ENCODE results near the gene RELL2.

RELL2 gene

DNA sequence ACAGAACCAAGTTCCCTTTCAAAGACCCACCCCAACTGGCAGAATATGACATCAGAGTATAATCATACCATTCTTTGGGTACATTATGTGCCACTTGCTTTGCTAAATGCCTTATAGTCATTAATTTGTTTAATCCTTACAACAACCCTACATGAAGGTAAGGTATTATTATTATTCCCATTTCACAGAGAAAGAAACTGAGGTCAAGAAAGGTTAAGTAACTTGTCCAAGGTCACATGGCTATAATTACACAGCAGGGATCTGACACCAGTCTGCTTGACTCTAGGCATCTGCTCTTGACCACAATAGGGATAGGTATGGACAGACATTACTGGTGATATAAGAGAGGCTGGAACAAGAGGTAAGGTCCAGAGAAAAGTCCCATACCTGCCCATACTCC is 13.2 kb downstream of the RELL2 start:
- no peak for DNase-seq (ENCODE audit: low read depth)

DNA sequence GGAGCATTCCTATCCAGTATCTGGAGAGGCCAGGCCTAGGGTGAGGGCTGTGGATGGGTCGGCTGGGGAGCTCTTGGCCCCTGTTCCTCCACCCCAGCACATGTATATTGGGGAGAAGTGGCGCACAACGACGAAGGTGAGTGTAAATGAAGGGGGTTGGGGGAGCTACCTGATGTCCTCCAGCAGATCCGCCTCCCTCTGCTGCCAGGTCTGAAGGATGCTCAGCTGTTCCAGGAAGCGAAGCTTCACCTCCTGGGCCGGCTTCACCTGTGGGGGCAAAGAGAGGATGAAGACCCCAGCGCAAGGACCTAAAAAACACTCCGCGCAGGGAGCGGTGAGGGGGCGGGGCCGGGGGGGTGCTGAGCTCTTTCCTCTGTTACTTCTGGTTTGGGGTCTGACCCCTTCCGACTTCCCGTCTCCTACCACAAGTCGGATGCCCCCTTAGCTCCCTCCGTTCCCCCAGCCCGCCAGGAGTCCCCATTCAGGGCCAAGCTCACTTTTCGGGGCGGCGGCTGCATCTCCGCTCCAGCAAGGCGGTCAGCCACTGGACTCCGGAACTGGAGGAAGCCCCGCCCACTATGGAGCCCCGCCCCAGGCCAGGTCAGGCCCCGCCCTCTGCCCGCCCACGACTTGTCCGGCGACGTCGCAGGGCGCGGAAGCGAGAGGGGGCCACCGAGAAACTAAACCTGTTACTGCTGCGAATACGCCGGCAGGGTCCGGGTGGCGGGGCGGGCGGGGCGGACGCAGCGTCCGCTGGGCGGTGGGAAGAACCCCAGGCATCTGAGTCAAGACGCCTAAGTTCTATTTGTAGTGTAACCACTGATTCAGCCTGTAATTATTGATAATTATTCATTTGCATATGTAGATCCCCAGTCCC is 14.3 kb downstream of the RELL2 start, which contains the start of gene FCHSD1:
Gene FCHSD1 (minus strand): TSS at position 568 of the 877 bp plus-strand sequence. CDS start 50 bp downstream, at position 518.
- DNase-seq (ENCODE audit: low read depth) = peak; percentile 75

DNA sequence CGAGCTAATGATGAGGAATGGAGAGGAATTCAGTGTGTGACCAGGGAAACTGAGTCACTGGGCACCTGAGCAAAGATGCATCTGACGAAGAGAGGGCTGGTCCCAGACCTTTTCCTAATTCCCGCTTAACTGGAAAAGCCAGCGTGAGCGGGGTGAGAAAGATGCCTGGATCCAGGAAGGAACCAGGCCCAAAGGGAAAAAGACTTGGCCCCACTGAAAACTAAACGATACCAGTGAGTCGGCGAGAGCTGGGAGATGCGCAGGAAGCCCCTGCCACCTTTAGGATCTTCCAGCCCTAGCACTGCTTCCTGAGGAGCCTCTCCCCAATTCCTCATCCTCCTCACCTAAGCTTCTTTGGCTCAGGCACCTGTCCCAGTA is 14.9 kb downstream of the RELL2 start:
- no peak for DNase-seq (ENCODE audit: low read depth)

DNA sequence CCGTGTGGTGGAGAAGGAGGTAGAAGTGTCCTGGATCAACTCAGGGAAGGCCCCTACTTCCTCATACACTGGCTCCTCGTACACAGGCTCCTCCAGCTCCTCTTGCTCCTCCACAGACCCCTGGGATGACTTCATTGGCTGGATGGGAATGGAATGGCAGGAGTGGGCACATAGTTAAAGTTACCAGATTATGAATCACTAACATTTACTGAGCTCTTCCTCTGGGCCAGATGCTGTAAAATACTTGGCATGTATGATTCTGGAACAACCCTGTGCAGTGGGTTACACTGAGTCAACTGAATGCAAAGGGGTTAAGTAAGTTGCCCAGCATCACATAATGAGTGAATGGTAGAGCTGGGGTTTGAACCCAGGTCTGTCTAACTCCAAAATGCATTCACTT is 17.5 kb downstream of the RELL2 start:
- DNase-seq (ENCODE audit: low read depth) = no peak

DNA sequence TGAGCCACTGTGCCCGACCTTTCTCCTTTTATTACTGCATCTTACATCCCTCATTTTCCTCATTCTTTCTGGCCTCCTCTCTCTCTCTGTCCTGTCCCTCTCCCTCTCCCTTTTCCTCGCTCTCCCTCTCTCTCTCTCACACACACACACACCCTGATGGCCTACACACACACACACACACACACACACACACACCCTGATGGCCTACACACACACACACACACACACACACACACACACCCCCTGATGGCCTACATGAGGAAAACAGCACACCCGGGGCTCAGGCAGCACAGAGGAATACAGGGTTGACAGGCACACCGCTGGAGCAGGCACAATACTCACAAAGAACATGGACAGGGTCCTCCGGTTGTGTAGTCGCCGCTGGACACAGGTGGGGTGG is 18.2 kb downstream of the RELL2 start:
- DNase-seq (ENCODE audit: low read depth) = no peak

DNA sequence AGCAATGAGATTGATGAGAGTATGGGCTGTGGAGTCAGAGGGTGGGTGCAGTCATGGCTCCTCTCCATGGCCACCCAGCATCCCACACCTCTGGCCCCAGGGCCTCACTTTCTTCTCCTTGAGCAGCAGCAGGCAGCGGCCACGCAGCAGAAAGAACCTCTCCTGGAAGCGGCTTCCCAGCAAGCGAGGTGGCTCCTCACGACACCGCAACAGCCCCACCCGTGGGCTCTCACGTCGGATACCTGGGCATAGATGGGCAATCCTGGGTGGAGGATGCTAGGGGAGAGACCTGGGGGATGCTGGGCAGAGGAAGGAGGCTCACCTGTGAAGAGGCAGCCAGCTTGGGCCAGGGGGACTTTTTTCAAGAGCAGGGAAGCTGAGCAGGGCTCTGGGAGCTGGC is 19.6 kb downstream of the RELL2 start:
- DNase-seq (ENCODE audit: low read depth) = no peak

DNA sequence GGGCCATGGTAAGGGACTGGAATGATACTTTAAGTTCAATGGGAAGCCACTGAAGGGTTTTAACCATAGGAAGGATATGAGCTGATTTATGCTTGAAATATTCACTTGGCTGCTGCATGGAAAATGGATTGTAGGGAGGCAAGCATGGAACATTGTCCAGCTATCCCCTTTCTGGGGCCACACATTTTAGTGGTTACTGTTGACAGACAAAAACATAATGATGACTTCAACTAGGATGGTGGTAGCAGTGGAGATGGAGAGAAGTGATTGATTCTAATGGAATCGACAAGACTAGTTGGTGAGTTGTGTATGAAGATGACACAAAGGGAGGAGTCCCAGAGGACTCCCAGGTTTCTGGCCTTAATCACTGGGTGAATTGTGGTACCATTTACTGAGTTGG is 20.6 kb downstream of the RELL2 start:
- DNase-seq (ENCODE audit: low read depth) = no peak

DNA sequence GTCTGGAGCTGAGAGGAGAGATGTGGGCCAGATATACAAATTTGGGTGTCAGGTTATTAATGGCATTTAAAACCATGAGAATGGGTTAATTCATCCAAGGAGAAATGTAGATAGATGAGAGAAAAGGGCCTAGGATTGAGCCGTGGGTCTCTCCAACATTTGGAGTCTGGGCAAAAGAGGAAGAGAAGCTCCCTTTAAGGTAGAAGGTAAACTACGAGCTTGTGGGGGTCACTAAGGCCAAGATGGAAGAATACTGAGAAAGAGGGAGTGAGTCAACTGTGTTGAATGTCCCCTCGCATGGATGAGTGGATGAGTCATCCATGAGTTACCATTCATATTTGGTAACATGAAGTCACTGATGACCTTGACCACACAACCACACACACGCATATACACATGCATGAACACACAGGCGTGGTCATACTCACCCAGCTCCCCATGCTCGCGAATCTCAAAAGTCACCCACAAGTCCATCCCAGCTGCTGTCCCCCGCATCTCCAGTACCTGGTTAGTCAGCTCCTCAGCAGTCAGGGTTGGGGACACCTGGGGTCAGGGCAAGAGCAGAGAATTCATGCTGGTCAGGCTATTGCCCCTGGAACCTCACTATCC is 21.2 kb downstream of the RELL2 start:
- no peak for DNase-seq (ENCODE audit: low read depth)

DNA sequence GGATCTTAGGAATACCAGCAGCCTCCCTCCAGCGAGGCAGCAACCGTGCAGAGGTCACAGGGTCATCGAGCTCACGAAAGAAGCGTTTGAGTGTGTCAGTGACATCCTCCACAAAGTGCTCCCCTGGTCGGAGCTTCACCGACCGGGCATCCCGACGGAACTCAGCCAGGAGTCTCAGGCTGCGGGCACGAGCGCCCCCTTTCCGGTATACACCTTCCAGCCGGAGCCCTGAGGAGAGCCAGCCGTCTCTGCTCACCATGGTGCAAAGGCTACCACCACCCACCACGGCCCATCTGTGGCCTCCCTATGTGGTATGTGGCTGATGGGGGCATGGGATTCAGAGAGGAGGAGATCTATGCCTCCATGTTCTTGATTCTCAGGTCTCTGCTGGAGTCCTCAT is 25.2 kb downstream of the RELL2 start:
- DNase-seq (ENCODE audit: low read depth) = no peak

DNA sequence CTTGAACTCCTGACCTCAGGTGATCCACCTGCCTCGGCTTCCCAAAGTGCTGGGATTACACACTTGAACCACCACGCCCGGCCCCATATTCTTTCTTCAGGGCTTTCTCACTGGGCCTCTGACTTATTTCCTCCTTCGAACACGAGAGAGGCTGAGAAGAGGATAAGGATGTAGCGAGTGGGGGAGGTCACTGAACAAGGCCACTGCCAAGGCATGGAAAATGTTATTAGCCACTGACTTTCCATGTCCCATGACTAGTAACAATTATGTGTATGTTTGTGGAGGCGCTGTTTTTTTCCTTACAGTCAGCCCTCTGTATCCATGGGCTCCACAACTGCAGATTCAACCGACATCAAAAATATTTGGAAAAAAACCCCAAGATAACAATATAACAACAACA is 26.7 kb downstream of the RELL2 start:
- DNase-seq (ENCODE audit: low read depth) = no peak

DNA sequence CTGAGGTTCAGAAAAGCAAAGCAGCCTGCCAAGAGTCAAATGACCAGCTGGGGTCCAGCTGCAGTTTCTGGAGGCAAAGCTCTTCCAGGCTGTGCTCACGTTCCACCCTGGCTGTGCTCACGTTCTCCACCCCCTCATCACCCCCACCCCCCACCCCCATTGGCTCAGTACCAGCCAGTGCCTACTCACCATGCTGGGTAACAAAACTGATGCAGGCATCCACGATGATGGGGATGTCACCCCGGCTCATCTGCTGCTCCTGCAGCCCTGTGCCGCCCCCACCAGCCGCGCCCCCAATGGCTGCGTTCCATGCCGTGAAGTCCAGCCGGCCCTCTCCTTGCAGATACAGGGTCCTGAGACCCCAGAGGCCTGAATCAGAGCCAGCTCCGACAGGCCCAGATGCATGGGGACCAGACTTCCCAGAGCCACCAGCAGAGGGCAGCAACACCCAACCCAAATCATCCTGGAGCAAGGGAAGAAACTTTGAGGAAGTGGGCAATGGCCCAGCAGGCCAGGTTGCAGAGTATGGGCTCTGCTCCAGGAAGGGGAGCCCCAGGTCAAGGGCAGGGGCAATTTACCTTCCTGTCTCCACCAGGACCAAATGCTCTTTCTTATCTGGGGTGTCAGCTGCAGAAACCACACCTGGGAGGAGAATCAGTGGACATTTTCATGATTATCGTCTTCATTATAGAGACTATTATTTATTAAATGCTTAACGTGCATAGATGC is 28.1 kb downstream of the RELL2 start:
- peak; percentile 60 for DNase-seq (ENCODE audit: low read depth)

DNA sequence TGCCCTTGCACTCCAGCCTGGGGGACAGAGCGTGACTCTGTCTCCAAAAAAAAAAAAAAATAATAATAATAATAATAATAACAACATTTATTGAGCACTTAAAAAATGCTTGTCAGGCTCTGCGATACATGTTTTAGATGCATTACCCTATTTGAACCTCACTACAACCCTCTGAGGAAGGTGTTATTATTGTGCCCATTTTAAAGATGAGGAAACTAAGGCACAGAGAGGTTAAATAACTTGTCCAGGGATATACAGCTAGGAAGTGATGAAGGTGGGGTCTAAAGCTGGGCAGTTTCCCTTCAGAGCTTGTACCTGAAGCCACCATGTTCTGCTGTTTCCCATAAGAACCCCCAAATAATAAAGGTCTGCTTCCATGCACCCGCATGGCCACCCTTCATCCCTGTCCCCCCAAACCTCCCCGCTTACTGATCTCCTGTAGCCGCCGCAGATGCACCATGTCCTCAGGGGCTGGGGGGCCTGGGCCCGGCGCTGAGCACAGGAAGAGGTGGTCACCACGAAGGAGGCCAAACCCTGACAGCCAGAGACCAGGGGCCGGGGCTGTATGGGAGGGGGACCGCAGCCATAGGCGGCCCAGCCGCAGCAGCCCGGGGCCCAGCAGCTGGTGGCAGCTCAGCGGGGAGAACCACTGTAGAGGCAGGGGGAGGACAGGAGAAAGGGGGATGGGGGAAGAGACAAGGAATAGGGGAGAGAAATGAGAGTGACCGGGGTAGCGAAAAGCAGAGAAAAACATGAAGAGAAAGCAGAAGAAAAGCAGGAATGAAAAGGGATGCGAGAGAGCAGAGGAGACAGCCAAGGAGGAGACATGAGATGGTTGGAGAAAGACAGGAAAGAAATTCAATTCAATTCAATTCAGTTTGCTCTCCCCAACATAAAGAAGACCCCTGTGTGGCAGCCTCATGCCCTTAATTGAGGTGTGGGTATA is 29.5 kb downstream of the RELL2 start:
- DNase-seq (ENCODE audit: low read depth) = no peak

DNA sequence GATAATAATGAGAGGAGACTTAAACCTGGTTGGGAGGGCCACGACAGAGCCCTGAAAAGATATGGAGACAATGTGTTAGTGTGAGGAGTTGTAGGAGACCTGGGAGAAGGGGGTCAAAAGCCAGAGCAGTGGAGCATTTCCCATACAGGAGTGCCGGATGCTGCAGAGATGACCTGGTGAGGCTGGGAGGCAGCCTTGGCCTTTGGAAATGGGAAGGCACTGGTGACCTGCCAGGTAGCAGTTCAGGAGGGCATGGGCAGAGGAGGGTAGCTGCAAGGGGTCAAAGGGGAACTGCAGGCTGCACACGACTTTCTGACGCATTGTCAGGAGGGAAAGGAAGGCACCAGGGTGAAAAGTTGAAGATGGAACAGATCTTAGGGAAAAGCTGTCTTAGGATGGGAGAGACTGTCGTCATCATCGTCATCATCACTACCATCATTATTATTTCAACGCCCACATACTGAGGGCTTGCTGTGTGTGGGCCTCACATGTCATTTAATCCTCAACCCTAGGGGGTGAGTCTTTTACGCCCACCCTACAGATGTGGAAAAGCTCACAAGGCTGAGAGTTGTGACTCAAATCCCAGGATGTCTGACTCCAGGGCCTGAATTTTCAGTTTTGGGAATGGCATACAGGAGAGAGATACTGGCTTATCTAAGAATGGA is 31.9 kb downstream of the RELL2 start:
- DNase-seq (ENCODE audit: low read depth) = no peak

DNA sequence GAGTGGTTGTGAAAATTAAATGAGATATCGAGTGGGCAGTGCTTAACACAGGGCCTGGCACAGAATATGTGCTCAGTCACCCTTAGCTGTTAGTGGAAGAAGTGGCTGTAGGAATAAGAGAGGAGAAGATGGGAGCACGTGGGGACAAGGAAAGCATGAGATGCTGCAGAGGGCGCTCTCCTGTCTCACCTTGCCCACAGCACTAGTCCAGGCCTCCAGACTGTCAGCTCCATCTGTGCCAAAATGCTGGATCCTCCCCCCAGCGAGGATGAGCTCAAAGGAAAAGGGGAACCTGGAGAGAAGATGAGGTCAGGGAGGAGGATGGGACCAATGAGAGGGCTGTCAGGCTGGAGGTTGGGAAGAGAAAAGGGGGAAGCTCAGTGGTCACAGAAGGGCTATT is 32.7 kb downstream of the RELL2 start:
- DNase-seq (ENCODE audit: low read depth) = no peak

DNA sequence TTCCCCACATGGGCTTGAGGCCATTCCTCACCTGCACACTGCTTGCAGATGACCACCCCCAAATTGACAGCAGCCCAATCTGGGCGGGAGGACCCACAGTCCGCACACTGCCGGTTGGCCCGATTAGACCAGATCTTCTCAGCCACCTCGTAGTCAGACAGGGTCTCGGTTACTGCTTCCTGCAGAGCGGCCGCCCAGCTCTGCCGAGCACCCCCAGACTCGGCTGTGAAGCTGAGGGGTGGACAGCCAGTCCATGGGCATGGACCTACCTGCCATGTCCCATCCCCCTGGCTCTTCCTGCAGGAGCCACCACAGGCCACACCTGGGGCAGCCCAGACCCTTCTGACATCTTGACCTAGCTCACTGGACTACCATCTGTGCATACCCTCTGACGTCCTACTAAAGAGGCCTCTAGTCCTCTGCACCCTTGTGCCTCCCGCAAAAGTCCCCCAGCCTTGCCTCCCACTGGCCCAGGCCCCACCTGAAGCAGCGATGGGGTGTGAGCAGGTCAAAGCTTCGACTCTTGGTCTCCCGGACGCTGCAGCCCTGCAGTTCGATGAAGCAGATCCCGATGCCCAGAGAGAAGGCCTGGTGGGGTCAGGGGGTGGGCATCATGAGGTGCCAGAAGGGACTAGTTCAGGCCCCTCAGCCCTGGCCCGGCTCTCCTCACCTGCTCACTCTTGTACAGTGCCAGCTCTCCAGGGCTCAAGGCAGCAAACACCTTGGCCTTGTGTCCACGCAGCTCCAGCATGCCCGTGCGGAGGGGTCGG is 35.5 kb downstream of the RELL2 start:
- DNase-seq (ENCODE audit: low read depth) = no peak

DNA sequence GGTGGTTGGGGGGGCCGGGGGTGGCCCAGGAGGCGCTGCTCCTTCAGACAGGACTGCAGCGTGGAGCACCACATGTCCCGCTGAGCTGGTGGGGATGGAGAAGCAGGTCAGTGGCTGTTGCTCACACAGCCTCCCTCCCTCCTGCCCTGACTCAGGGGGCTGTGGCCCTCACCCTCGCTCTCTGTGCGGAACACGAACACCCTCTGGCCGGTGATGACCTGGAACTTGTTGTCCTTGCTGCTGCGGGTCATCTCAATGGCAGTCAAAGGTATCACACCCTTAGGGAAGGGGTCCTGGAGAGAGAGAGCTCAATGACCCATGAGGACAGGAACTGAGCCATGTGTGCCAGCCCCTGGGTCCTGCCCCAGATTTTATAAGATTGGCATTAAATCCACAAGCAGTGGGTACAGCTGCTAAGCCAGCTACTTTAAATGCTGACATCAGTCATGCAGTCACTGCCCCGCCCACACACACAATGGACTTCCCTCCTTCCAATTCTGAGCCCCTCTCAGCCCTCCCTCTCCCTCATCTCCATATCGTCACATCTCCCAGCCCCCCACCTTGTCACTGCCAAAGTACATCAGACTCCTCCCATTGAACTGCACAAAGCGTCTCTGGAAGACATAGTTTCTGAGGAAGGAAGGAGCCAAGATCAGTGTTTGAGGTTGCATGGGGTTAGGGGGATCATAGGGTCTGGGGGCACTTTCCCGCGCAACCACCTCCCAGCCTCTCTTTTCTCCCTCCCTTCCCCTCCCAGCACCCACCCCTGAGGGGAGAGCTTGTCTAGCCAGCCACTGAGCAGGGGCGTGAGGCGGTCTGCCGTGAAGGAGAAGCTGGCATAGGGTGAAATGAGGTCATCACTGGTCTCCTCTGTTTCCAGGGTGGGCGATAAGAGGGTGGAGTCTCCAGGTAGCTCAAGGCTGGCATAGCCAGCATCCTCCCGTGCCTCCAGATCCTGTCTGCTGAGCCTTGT is 36.3 kb downstream of the RELL2 start:
- DNase-seq (ENCODE audit: low read depth) = no peak

DNA sequence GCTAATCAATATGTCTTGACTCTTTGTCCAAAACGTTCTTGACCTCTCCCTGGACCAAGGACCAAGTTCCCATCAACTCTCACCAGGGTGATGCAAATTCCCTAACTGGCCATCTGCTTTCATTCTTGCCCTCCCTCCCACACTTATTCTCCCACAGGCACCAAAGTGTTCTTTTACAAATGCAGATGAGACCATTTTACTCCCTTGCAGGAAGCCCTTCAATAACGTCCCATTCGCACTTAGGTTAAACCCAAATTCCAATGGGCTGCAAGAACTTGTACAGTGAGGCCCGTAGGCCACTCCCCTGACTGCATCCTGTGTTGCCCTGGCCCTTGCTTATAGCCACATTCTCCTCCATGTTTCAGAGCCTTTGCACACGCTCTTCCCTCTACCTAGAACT is 38.0 kb downstream of the RELL2 start:
- DNase-seq (ENCODE audit: low read depth) = no peak

DNA sequence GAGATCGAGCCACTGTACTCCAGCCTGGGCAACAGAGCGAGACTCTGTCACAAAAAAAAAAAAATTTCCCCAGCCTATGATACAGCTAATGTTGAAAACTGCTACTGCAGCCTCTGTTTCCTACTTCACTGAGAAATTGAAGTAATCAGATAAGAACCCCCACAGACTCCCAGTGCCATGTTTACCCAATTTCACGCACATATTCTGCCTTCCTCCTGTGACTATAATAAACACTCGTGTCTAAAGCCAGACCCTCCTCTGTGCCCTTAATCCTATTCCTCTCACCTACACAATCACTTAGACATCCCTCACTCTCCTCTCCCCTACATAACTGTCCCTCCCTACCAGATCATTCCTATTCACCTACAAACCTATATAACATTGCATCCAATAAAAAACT is 38.9 kb downstream of the RELL2 start:
- no peak for DNase-seq (ENCODE audit: low read depth)

DNA sequence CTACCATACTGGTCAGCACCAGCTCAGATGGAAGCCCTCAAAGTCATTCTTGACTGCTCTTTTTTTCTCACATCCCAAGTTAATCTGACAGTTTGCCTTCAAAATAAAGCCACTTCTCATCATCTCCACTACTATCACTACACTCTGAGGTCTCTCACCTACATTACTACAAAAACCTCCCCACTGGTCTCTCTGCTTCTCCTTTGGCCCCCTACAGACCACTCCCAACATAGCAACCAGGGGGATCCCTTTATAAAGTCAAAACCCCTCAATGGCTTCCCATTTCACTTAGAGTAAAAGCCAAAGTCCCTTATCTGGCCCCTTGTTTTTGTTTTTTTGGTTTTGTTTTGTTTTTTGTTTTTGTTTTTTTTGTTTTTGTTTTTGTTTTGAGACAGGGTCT is 40.6 kb downstream of the RELL2 start:
- DNase-seq (ENCODE audit: low read depth) = no peak

All from activated T-helper 1 cell treated with Interleukin-2 at 50 U/mL for 16 hours (primary cell).